Naive thymus-derived CD8-positive, alpha-beta T cell (primary cell): Measurements from ENCODE around the gene TMEM178A. TPM values are rescaled to one million over a fixed set of nuclear protein-coding genes. Genes with fewer than 3 reads are reported as not detected.

Experiments
- ATAC-seq, 2 donors: fragments of 150-1000 bp; cut with Tn5 transposase in 1 of 2; sonication (Bioruptor Pico), chemical (Tn5 transposase) in 1 of 2; 1 replicate in 1 of 2; 2 replicates in 1 of 2; pipeline ENCODE4 v1.10.0; 2021; ENCODE audit warnings: mild to moderate bottlenecking in 2 of 2, moderate library complexity in 2 of 2
- POLR2A ChIA-PET: fragments of 350-600 bp; sonication (Branson Sonifier 250); formaldehyde crosslinking; loops from one replicate; lab custom pipeline; 2021; ENCODE audit warnings: antibody characterized with exemption; lab: Charles Lee
- DNase-seq, 10 donors: peaks; one replicate each; pipeline versions ENCODE4 v3.0.0 to v3.0.0-alpha.2; 2020 to 2022
- H3K27ac Mint-ChIP-seq, 10 donors: one replicate each; pipeline ENCODE4 v1.8.0; 2020 to 2022; ENCODE audit warnings: mild to moderate bottlenecking in 10 of 10, mixed read lengths in 10 of 10, moderate library complexity in 4 of 10, inconsistent platforms in 1 of 10
- H3K27me3 Mint-ChIP-seq, 5 donors: one replicate each; pipeline ENCODE4 v1.8.0; 2021 to 2022; ENCODE audit warnings: mixed read lengths in 5 of 5
- H3K36me3 Mint-ChIP-seq, 3 donors: one replicate each; pipeline ENCODE4 v1.8.0; 2020 to 2022; ENCODE audit warnings: mixed read lengths in 3 of 3, mild to moderate bottlenecking in 2 of 3, inconsistent platforms in 1 of 3
- H3K4me1 Mint-ChIP-seq, 4 donors: one replicate each; pipeline ENCODE4 v1.8.0; 2021 to 2022; ENCODE audit warnings: mixed read lengths in 4 of 4
- H3K4me3 Mint-ChIP-seq, 10 donors: one replicate each; pipeline ENCODE4 v1.8.0; 2020 to 2022; ENCODE audit warnings: mild to moderate bottlenecking in 10 of 10, mixed read lengths in 10 of 10, moderate library complexity in 6 of 10, inconsistent platforms in 1 of 10
- H3K9me3 Mint-ChIP-seq, 9 donors: one replicate each; pipeline ENCODE4 v1.8.0; 2020 to 2022; ENCODE audit warnings: mixed read lengths in 9 of 9, mild to moderate bottlenecking in 3 of 9, inconsistent platforms in 1 of 9, moderate library complexity in 1 of 9
- polyA plus RNA-seq, 3 donors: library from polyadenylated mRNA; unstranded; fragments of 300-500 nt; fragmentation: Illumina TruSeq; gene quantifications; one replicate each; pipeline ENCODE4 v1.2.3, GENCODE V29; 2021
- total RNA-seq, 8 experiments: library from RNA in 2 of 8; stranded (reverse) in 2 of 8; gene quantifications; one replicate each; pipeline ENCODE4 v1.2.3 and lab custom pipeline; 2021 to 2026

TMEM178A gene
- total and polyA plus RNA-seq, 5 experiments from 2014 or later: 0.11 to 0.99 (median 0.47) TPM; not detected in 2

GRCh38 chr2:39632876-39633275, 32.8 kb upstream of the TMEM178A start:
- Mint-ChIP-seq H3K9me3 (peaks cover 0 to 4% (median 0%) of the 10 kb centered on the region in 9 donors), H3K27me3 (peaks cover 0 to 10% (median 0%) of the 10 kb centered on the region in 5 donors), H3K36me3 (no peaks in the 10 kb centered on the region), H3K27ac (no peak overlapping the region), H3K4me3 (no peak overlapping the region), H3K4me1 (peaks cover 0 to 2% (median 0%) of the 10 kb centered on the region in 4 donors)
- ATAC-seq (no peak), DNase-seq (no peak)
- POLR2A ChIA-PET: no interaction called here

GRCh38 chr2:39636306-39636705, 29.4 kb upstream of the TMEM178A start:
- no peak for ATAC-seq
- no peak overlapping the region for H3K4me3 Mint-ChIP-seq

GRCh38 chr2:39638581-39638980, 27.1 kb upstream of the TMEM178A start:
- Mint-ChIP-seq H3K4me3 (no peak overlapping the region), H3K4me1 (no peaks in the 10 kb centered on the region), H3K27me3 (peaks cover 0 to 10% (median 0%) of the 10 kb centered on the region in 5 donors), H3K27ac (no peak overlapping the region), H3K9me3 (no peaks in the 10 kb centered on the region), H3K36me3 (no peaks in the 10 kb centered on the region)
- no peak for DNase-seq
- POLR2A ChIA-PET: no interaction called here
- no peak for ATAC-seq

More at GRCh38 chr2:39636306-39636705, 29.4 kb upstream of the TMEM178A start:
- H3K4me1 Mint-ChIP-seq: peaks cover 0 to under 1% (median 0%) of the 10 kb centered on the region in 4 donors
- POLR2A ChIA-PET: no interaction called here
- no peak for DNase-seq
- no peak overlapping the region for H3K27ac Mint-ChIP-seq
- no peaks in the 10 kb centered on the region for H3K9me3 Mint-ChIP-seq
- no peaks in the 10 kb centered on the region for H3K36me3 Mint-ChIP-seq
- peaks cover 0 to 10% (median 0%) of the 10 kb centered on the region in 5 donors for H3K27me3 Mint-ChIP-seq

GRCh38 chr2:39640107-39640506, 25.6 kb upstream of the TMEM178A start:
- POLR2A ChIA-PET: no interaction called here
- Mint-ChIP-seq H3K27ac (no peak overlapping the region), H3K27me3 (peaks cover 0 to 10% (median 0%) of the 10 kb centered on the region in 5 donors), H3K4me1 (no peaks in the 10 kb centered on the region), H3K36me3 (no peaks in the 10 kb centered on the region), H3K9me3 (no peaks in the 10 kb centered on the region), H3K4me3 (no peak overlapping the region)
- no peak for DNase-seq
- no peak for ATAC-seq

GRCh38 chr2:39640681-39641080, 25.0 kb upstream of the TMEM178A start:
- POLR2A ChIA-PET: no interaction called here
- ATAC-seq (no peak), DNase-seq (no peak)
- no peaks in the 10 kb centered on the region for H3K4me1 Mint-ChIP-seq
- H3K27ac Mint-ChIP-seq: no peak overlapping the region
- H3K36me3 Mint-ChIP-seq: no peaks in the 10 kb centered on the region
- no peaks in the 10 kb centered on the region for H3K9me3 Mint-ChIP-seq
- no peak overlapping the region for H3K4me3 Mint-ChIP-seq
- peaks cover 0 to 7% (median 0%) of the 10 kb centered on the region in 5 donors for H3K27me3 Mint-ChIP-seq

- Mint-ChIP-seq H3K4me1 (no peaks in the 10 kb centered on the region), H3K27ac (no peak overlapping the region)
Measured at GRCh38 chr2:39641635-39642034, 24.1 kb upstream of the TMEM178A start.

GRCh38 chr2:39642051-39642718, 23.5 kb upstream of the TMEM178A start:
- Mint-ChIP-seq H3K4me3 (no peak overlapping the region), H3K27ac (no peak overlapping the region), H3K9me3 (no peaks in the 10 kb centered on the region), H3K27me3 (no peaks in the 10 kb centered on the region), H3K4me1 (no peaks in the 10 kb centered on the region), H3K36me3 (no peaks in the 10 kb centered on the region)
- POLR2A ChIA-PET: no interaction called here
- DNase-seq: no peak
- ATAC-seq: no peak

More at GRCh38 chr2:39641635-39642034, 24.1 kb upstream of the TMEM178A start:
- no peak overlapping the region for H3K4me3 Mint-ChIP-seq
- ATAC-seq (no peak), DNase-seq (no peak)
- POLR2A ChIA-PET: no interaction called here
- no peaks in the 10 kb centered on the region for H3K36me3 Mint-ChIP-seq
- no peaks in the 10 kb centered on the region for H3K9me3 Mint-ChIP-seq
- no peaks in the 10 kb centered on the region for H3K27me3 Mint-ChIP-seq

- H3K9me3 Mint-ChIP-seq: no peaks in the 10 kb centered on the region
- no peaks in the 10 kb centered on the region for H3K4me1 Mint-ChIP-seq
- H3K27me3 Mint-ChIP-seq: no peaks in the 10 kb centered on the region
- no peak overlapping the region for H3K27ac Mint-ChIP-seq
- H3K36me3 Mint-ChIP-seq: no peaks in the 10 kb centered on the region
- POLR2A ChIA-PET: no interaction called here
- no peak overlapping the region for H3K4me3 Mint-ChIP-seq
- DNase-seq (no peak), ATAC-seq (no peak)
Measured at GRCh38 chr2:39645826-39646225, 19.9 kb upstream of the TMEM178A start.

GRCh38 chr2:39646267-39646666, 19.4 kb upstream of the TMEM178A start:
- Mint-ChIP-seq H3K4me1 (no peaks in the 10 kb centered on the region), H3K27ac (no peak overlapping the region), H3K27me3 (no peaks in the 10 kb centered on the region), H3K9me3 (no peaks in the 10 kb centered on the region), H3K36me3 (no peaks in the 10 kb centered on the region), H3K4me3 (no peak overlapping the region)
- DNase-seq (no peak), ATAC-seq (no peak)
- POLR2A ChIA-PET: no interaction called here

GRCh38 chr2:39647104-39647765, 18.5 kb upstream of the TMEM178A start:
- H3K27me3 Mint-ChIP-seq: no peaks in the 10 kb centered on the region
- H3K36me3 Mint-ChIP-seq: no peaks in the 10 kb centered on the region
- no peak overlapping the region for H3K27ac Mint-ChIP-seq
- no peak for ATAC-seq
- no peak for DNase-seq
- no peaks in the 10 kb centered on the region for H3K9me3 Mint-ChIP-seq
- H3K4me3 Mint-ChIP-seq: no peak overlapping the region
- POLR2A ChIA-PET: no interaction called here
- no peaks in the 10 kb centered on the region for H3K4me1 Mint-ChIP-seq

- H3K36me3 Mint-ChIP-seq: peaks cover 0 to 4% (median 0%) of the 10 kb centered on the region in 3 donors
- DNase-seq: no peak
- H3K27ac Mint-ChIP-seq: no peak overlapping the region
- peaks cover 0 to 8% (median 0%) of the 10 kb centered on the region in 5 donors for H3K27me3 Mint-ChIP-seq
- no peak overlapping the region for H3K4me3 Mint-ChIP-seq
- ATAC-seq: no peak
- POLR2A ChIA-PET: no interaction called here
- peaks cover 0 to 9% (median 0%) of the 10 kb centered on the region in 9 donors for H3K9me3 Mint-ChIP-seq
- H3K4me1 Mint-ChIP-seq: no peaks in the 10 kb centered on the region
Measured at GRCh38 chr2:39648580-39648979, 17.1 kb upstream of the TMEM178A start.

- H3K4me1 Mint-ChIP-seq: no peaks in the 10 kb centered on the region
- peaks cover 0 to 14% (median 2%) of the 10 kb centered on the region in 5 donors for H3K27me3 Mint-ChIP-seq
- H3K36me3 Mint-ChIP-seq: peaks cover 0 to 10% (median 0%) of the 10 kb centered on the region in 3 donors
- H3K9me3 Mint-ChIP-seq: peaks cover 0 to 17% (median 3%) of the 10 kb centered on the region in 9 donors
- no peak for DNase-seq
- ATAC-seq: no peak
- no peak overlapping the region for H3K4me3 Mint-ChIP-seq
- POLR2A ChIA-PET: no interaction called here
- no peak overlapping the region for H3K27ac Mint-ChIP-seq
Measured at GRCh38 chr2:39649511-39649910, 16.2 kb upstream of the TMEM178A start.

GRCh38 chr2:39650468-39650867, 15.2 kb upstream of the TMEM178A start:
- no peaks in the 10 kb centered on the region for H3K4me1 Mint-ChIP-seq
- peaks cover 0 to 10% (median 2%) of the 10 kb centered on the region in 3 donors for H3K36me3 Mint-ChIP-seq
- no peak overlapping the region for H3K4me3 Mint-ChIP-seq
- no peak overlapping the region for H3K27ac Mint-ChIP-seq
- peaks cover 0 to 17% (median 6%) of the 10 kb centered on the region in 9 donors for H3K9me3 Mint-ChIP-seq
- peaks cover 0 to 18% (median 2%) of the 10 kb centered on the region in 5 donors for H3K27me3 Mint-ChIP-seq
- no peak for ATAC-seq
- no peak for DNase-seq
- POLR2A ChIA-PET: interaction anchor here (0.6 kb wide), 1 partner anchor 411 kb away, joined by 3 read pairs; no protein-coding TSS in a partner anchor
